ENCODE results near the gene PARD3. TPM values are rescaled to one million over a fixed set of nuclear protein-coding genes. Genes with fewer than 3 reads are reported as not detected.

The PARD3 gene
- total RNA-seq, 2 experiments from 2014 or later: 0.29 to 0.94 TPM

GRCh38 chr10:34506786-34507185, 308.3 kb downstream of the PARD3 start:
- no peaks in the 10 kb centered on the region for H3K4me1 Mint-ChIP-seq
- H3K4me3 Mint-ChIP-seq: no peak overlapping the region
- H3K27me3 Mint-ChIP-seq: no peaks in the 10 kb centered on the region
- CTCF ChIA-PET: no interaction called here
- H3K36me3 Mint-ChIP-seq: no peaks in the 10 kb centered on the region
- DNase-seq (no peak), ATAC-seq (no peak)
- H3K9me3 Mint-ChIP-seq (ENCODE audit: low read depth): no peaks in the 10 kb centered on the region
- H3K27ac Mint-ChIP-seq: no peak overlapping the region

- H3K27me3 Mint-ChIP-seq: no peaks in the 10 kb centered on the region
- CTCF ChIA-PET: no interaction called here
- H3K27ac Mint-ChIP-seq: no peak overlapping the region
- H3K4me1 Mint-ChIP-seq: no peaks in the 10 kb centered on the region
- DNase-seq (no peak), ATAC-seq (no peak)
- no peaks in the 10 kb centered on the region for H3K36me3 Mint-ChIP-seq
- no peak overlapping the region for H3K4me3 Mint-ChIP-seq
- no peaks in the 10 kb centered on the region for H3K9me3 Mint-ChIP-seq (ENCODE audit: low read depth)
Observed at GRCh38 chr10:34505338-34505737, 309.8 kb downstream of the PARD3 start.

- CTCF ChIA-PET: no interaction called here
- H3K4me3 Mint-ChIP-seq: no peak overlapping the region
- H3K27me3 Mint-ChIP-seq: no peaks in the 10 kb centered on the region
- DNase-seq (no peak), ATAC-seq (no peak)
- H3K36me3 Mint-ChIP-seq: no peaks in the 10 kb centered on the region
- no peaks in the 10 kb centered on the region for H3K4me1 Mint-ChIP-seq
- H3K9me3 Mint-ChIP-seq (ENCODE audit: low read depth): no peaks in the 10 kb centered on the region
- H3K27ac Mint-ChIP-seq: no peak overlapping the region
Observed at GRCh38 chr10:34504534-34504933, 310.6 kb downstream of the PARD3 start.

GRCh38 chr10:34503704-34504103, 311.4 kb downstream of the PARD3 start:
- no peaks in the 10 kb centered on the region for H3K9me3 Mint-ChIP-seq (ENCODE audit: low read depth)
- no peaks in the 10 kb centered on the region for H3K4me1 Mint-ChIP-seq
- no peak for DNase-seq
- H3K36me3 Mint-ChIP-seq: no peaks in the 10 kb centered on the region
- no peak for ATAC-seq
- H3K27ac Mint-ChIP-seq: no peak overlapping the region
- no peak overlapping the region for H3K4me3 Mint-ChIP-seq
- CTCF ChIA-PET: no interaction called here
- H3K27me3 Mint-ChIP-seq: no peaks in the 10 kb centered on the region

- ATAC-seq: no peak
Observed at GRCh38 chr10:34499612-34500279, 315.4 kb downstream of the PARD3 start.

GRCh38 chr10:34498821-34499220, 316.3 kb downstream of the PARD3 start:
- DNase-seq: no peak
- H3K27ac Mint-ChIP-seq: no peak overlapping the region
- no peaks in the 10 kb centered on the region for H3K36me3 Mint-ChIP-seq
- no peaks in the 10 kb centered on the region for H3K27me3 Mint-ChIP-seq
- no peaks in the 10 kb centered on the region for H3K4me1 Mint-ChIP-seq
- H3K4me3 Mint-ChIP-seq: no peak overlapping the region
- no peaks in the 10 kb centered on the region for H3K9me3 Mint-ChIP-seq (ENCODE audit: low read depth)
- CTCF ChIA-PET: no interaction called here
- ATAC-seq: no peak

More at GRCh38 chr10:34499612-34500279, 315.4 kb downstream of the PARD3 start:
- CTCF ChIA-PET: no interaction called here
- no peaks in the 10 kb centered on the region for H3K36me3 Mint-ChIP-seq
- no peak for DNase-seq
- H3K27ac Mint-ChIP-seq: no peak overlapping the region
- no peaks in the 10 kb centered on the region for H3K4me1 Mint-ChIP-seq
- no peaks in the 10 kb centered on the region for H3K9me3 Mint-ChIP-seq (ENCODE audit: low read depth)
- H3K27me3 Mint-ChIP-seq: no peaks in the 10 kb centered on the region
- no peak overlapping the region for H3K4me3 Mint-ChIP-seq

- no peak overlapping the region for H3K27ac Mint-ChIP-seq
- CTCF ChIA-PET: no interaction called here
- DNase-seq: no peak
- H3K4me3 Mint-ChIP-seq: no peak overlapping the region
- no peaks in the 10 kb centered on the region for H3K9me3 Mint-ChIP-seq (ENCODE audit: low read depth)
- no peak for ATAC-seq
- no peaks in the 10 kb centered on the region for H3K27me3 Mint-ChIP-seq
- no peaks in the 10 kb centered on the region for H3K36me3 Mint-ChIP-seq
- H3K4me1 Mint-ChIP-seq: no peaks in the 10 kb centered on the region
Observed at GRCh38 chr10:34495938-34496337, 319.2 kb downstream of the PARD3 start.

- Mint-ChIP-seq H3K36me3 (no peaks in the 10 kb centered on the region), H3K4me1 (no peaks in the 10 kb centered on the region), H3K27me3 (no peaks in the 10 kb centered on the region), H3K4me3 (no peak overlapping the region), H3K27ac (no peak overlapping the region), H3K9me3 (ENCODE audit: low read depth) (no peaks in the 10 kb centered on the region)
- no peak for ATAC-seq
- CTCF ChIA-PET: no interaction called here
- no peak for DNase-seq
Observed at GRCh38 chr10:34494012-34494411, 321.1 kb downstream of the PARD3 start.

- no peak for DNase-seq
- ATAC-seq: no peak
- H3K27me3 Mint-ChIP-seq: no peaks in the 10 kb centered on the region
- H3K4me1 Mint-ChIP-seq: no peaks in the 10 kb centered on the region
- H3K27ac Mint-ChIP-seq: no peak overlapping the region
- CTCF ChIA-PET: no interaction called here
- no peak overlapping the region for H3K4me3 Mint-ChIP-seq
- H3K9me3 Mint-ChIP-seq (ENCODE audit: low read depth): no peaks in the 10 kb centered on the region
- H3K36me3 Mint-ChIP-seq: no peaks in the 10 kb centered on the region
Observed at GRCh38 chr10:34492081-34492480, 323.0 kb downstream of the PARD3 start.

GRCh38 chr10:34491678-34492077, 323.4 kb downstream of the PARD3 start:
- Mint-ChIP-seq H3K27me3 (no peaks in the 10 kb centered on the region), H3K36me3 (no peaks in the 10 kb centered on the region), H3K4me1 (no peaks in the 10 kb centered on the region), H3K9me3 (ENCODE audit: low read depth) (no peaks in the 10 kb centered on the region), H3K4me3 (no peak overlapping the region), H3K27ac (no peak overlapping the region)
- CTCF ChIA-PET: no interaction called here
- DNase-seq (no peak), ATAC-seq (no peak)

GRCh38 chr10:34489973-34490745, 324.9 kb downstream of the PARD3 start:
- Mint-ChIP-seq H3K27me3 (no peaks in the 10 kb centered on the region), H3K36me3 (no peaks in the 10 kb centered on the region), H3K27ac (no peak overlapping the region), H3K4me1 (no peaks in the 10 kb centered on the region), H3K9me3 (ENCODE audit: low read depth) (no peaks in the 10 kb centered on the region), H3K4me3 (no peak overlapping the region)
- DNase-seq (no peak), ATAC-seq (no peak)
- CTCF ChIA-PET: no interaction called here

- H3K27ac Mint-ChIP-seq: no peak overlapping the region
- no peaks in the 10 kb centered on the region for H3K36me3 Mint-ChIP-seq
- CTCF ChIA-PET: no interaction called here
- no peaks in the 10 kb centered on the region for H3K27me3 Mint-ChIP-seq
- ATAC-seq: no peak
- H3K4me3 Mint-ChIP-seq: no peak overlapping the region
- no peaks in the 10 kb centered on the region for H3K9me3 Mint-ChIP-seq (ENCODE audit: low read depth)
- no peaks in the 10 kb centered on the region for H3K4me1 Mint-ChIP-seq
- no peak for DNase-seq
Observed at GRCh38 chr10:34489411-34489810, 325.7 kb downstream of the PARD3 start.

GRCh38 chr10:34488476-34489130, 326.5 kb downstream of the PARD3 start:
- CTCF ChIA-PET: no interaction called here
- no peak overlapping the region for H3K27ac Mint-ChIP-seq
- no peaks in the 10 kb centered on the region for H3K36me3 Mint-ChIP-seq
- no peaks in the 10 kb centered on the region for H3K9me3 Mint-ChIP-seq (ENCODE audit: low read depth)
- H3K27me3 Mint-ChIP-seq: no peaks in the 10 kb centered on the region
- H3K4me3 Mint-ChIP-seq: no peak overlapping the region
- no peaks in the 10 kb centered on the region for H3K4me1 Mint-ChIP-seq
- ATAC-seq (no peak), DNase-seq (no peak)

GRCh38 chr10:34486008-34486407, 329.1 kb downstream of the PARD3 start:
- CTCF ChIA-PET: no interaction called here
- H3K27me3 Mint-ChIP-seq: no peaks in the 10 kb centered on the region
- no peaks in the 10 kb centered on the region for H3K4me1 Mint-ChIP-seq
- H3K9me3 Mint-ChIP-seq (ENCODE audit: low read depth): no peaks in the 10 kb centered on the region
- H3K36me3 Mint-ChIP-seq: no peaks in the 10 kb centered on the region
- H3K27ac Mint-ChIP-seq: no peak overlapping the region
- H3K4me3 Mint-ChIP-seq: no peak overlapping the region
- no peak for DNase-seq
- ATAC-seq: no peak

Measured in activated CD8-positive, alpha-beta memory T cell treated with anti-CD3 and anti-CD28 coated beads, Interleukin-2, amount 10 ng/mL, durations not matched to agents 7 days and 5 days (primary cell).